Activated T-cell treated with anti-CD3 and anti-CD28 coated beads for 48 hours (primary cell): ENCODE measurements around the gene DGCR2.
"Not testable (repeated sequence)": the region's sequence is repeated elsewhere in the genome, so short reads cannot be mapped to it uniquely, and the experiment has no call there.

ENCODE experiments used
- DNase-seq: peaks from one replicate; pipeline ENCODE4 v3.0.0-alpha.2; 2020; ENCODE audit warnings: low read depth

The DGCR2 gene

GRCh38 chr22:19060356-19061009 is 61.7 kb downstream of the DGCR2 start:
- no peak for DNase-seq

- no peak for DNase-seq
Measured at GRCh38 chr22:19059481-19060278, 62.5 kb downstream of the DGCR2 start.

- no peak for DNase-seq
Measured at GRCh38 chr22:19058713-19059451, 63.3 kb downstream of the DGCR2 start.

- no peak for DNase-seq
Measured at GRCh38 chr22:19057999-19058491, 64.2 kb downstream of the DGCR2 start.

GRCh38 chr22:19057539-19057938 is 64.7 kb downstream of the DGCR2 start:
- no peak for DNase-seq

GRCh38 chr22:19056951-19057401 is 65.2 kb downstream of the DGCR2 start:
- DNase-seq, result no peak

- DNase-seq, result no peak
Measured at GRCh38 chr22:19055801-19056200, 66.4 kb downstream of the DGCR2 start.

GRCh38 chr22:19052941-19053541 is 69.2 kb downstream of the DGCR2 start:
- DNase-seq, result no peak

- no peak for DNase-seq
Measured at GRCh38 chr22:19051381-19052072, 70.7 kb downstream of the DGCR2 start.

GRCh38 chr22:19050847-19051246 is 71.4 kb downstream of the DGCR2 start:
- not testable (repeated sequence) for DNase-seq

GRCh38 chr22:19050117-19050516 is 72.1 kb downstream of the DGCR2 start:
- no peak for DNase-seq

- DNase-seq, result no peak
Measured at GRCh38 chr22:19048531-19048930, 73.7 kb downstream of the DGCR2 start.

- DNase-seq, result no peak
Measured at GRCh38 chr22:19047993-19048392, 74.2 kb downstream of the DGCR2 start.

GRCh38 chr22:19046719-19047609 is 75.2 kb downstream of the DGCR2 start:
- no peak for DNase-seq

- DNase-seq, result no peak
Measured at GRCh38 chr22:19046287-19046686, 75.9 kb downstream of the DGCR2 start.

- DNase-seq, result no peak
Measured at GRCh38 chr22:19045094-19045493, 77.1 kb downstream of the DGCR2 start.

- no peak for DNase-seq
Measured at GRCh38 chr22:19044381-19044780, 77.8 kb downstream of the DGCR2 start.

- DNase-seq, result no peak
Measured at GRCh38 chr22:19043121-19044085, 78.8 kb downstream of the DGCR2 start.
